ENCODE results near the gene ACSM2A.
"Not testable (repeated sequence)": the region's sequence is repeated elsewhere in the genome, so short reads cannot be mapped to it uniquely, and the experiment has no call there.

ACSM2A gene

GRCh38 chr16:20484726-20485125 lies 33.4 kb downstream of the ACSM2A start:
- Histone ChIP-seq H3K27me3 (ENCODE audit: insufficient read depth, low read length, poor library complexity) (no peaks in the 10 kb centered on the region), H3K79me2 (ENCODE audit: control insufficient read depth, insufficient read depth, low read length) (no peaks in the 10 kb centered on the region), H3K79me1 (ENCODE audit: low read length) (no peaks in the 10 kb centered on the region), H2BK15ac (replicated peaks; ENCODE audit: low read depth) (no peak overlapping the region), H3K18ac (ENCODE audit: low read length) (no peak overlapping the region), H3K4me1 (ENCODE audit: control insufficient read depth, low read depth, low read length) (no peaks in the 10 kb centered on the region), H3K27ac (ENCODE audit: low read depth, low read length) (no peak overlapping the region), H2BK5ac (ENCODE audit: low read length) (no peak overlapping the region), H3K4me2 (ENCODE audit: low read length) (no peak overlapping the region), H2AK5ac (ENCODE audit: low read length) (no peak overlapping the region), H3K36me3 (ENCODE audit: control insufficient read depth, insufficient read depth, low read length) (no peaks in the 10 kb centered on the region), H4K5ac (ENCODE audit: low read length) (no peak overlapping the region), H3K4me3 (ENCODE audit: low read length) (no peak overlapping the region), H4K8ac (ENCODE audit: low read depth, low read length) (no peak overlapping the region), H3K56ac (ENCODE audit: low read length) (no peak overlapping the region), H3K9ac (ENCODE audit: low read length) (no peak overlapping the region), H3K4ac (ENCODE audit: low read depth, low read length) (no peak overlapping the region), H2BK120ac (ENCODE audit: low read depth, low read length) (no peak overlapping the region), H3K23ac (ENCODE audit: low read length) (no peak overlapping the region)
- WGBS (ENCODE audit: extremely low coverage, insufficient coverage, low lambda C conversion rate): no CpG with 5 or more reads among the region's 1 CpG
- no peak for DNase-seq

- Histone ChIP-seq H2BK15ac (replicated peaks; ENCODE audit: low read depth) (no peak overlapping the region), H3K79me1 (ENCODE audit: low read length) (no peaks in the 10 kb centered on the region), H3K27me3 (ENCODE audit: insufficient read depth, low read length, poor library complexity) (no peaks in the 10 kb centered on the region), H3K23ac (ENCODE audit: low read length) (no peak overlapping the region), H3K4ac (ENCODE audit: low read depth, low read length) (no peak overlapping the region), H3K4me1 (ENCODE audit: control insufficient read depth, low read depth, low read length) (no peaks in the 10 kb centered on the region), H3K4me3 (ENCODE audit: low read length) (no peak overlapping the region), H3K79me2 (ENCODE audit: control insufficient read depth, insufficient read depth, low read length) (no peaks in the 10 kb centered on the region), H3K27ac (ENCODE audit: low read depth, low read length) (no peak overlapping the region), H2AK5ac (ENCODE audit: low read length) (no peak overlapping the region), H3K36me3 (ENCODE audit: control insufficient read depth, insufficient read depth, low read length) (no peaks in the 10 kb centered on the region), H4K8ac (ENCODE audit: low read depth, low read length) (no peak overlapping the region), H2BK120ac (ENCODE audit: low read depth, low read length) (no peak overlapping the region), H3K4me2 (ENCODE audit: low read length) (no peak overlapping the region), H3K9ac (ENCODE audit: low read length) (no peak overlapping the region), H3K56ac (ENCODE audit: low read length) (no peak overlapping the region), H2BK5ac (ENCODE audit: low read length) (no peak overlapping the region), H3K18ac (ENCODE audit: low read length) (no peak overlapping the region), H4K5ac (ENCODE audit: low read length) (no peak overlapping the region)
- WGBS (ENCODE audit: extremely low coverage, insufficient coverage, low lambda C conversion rate): no CpG with 5 or more reads among the region's 1 CpG
- no peak for DNase-seq
Observed at GRCh38 chr16:20485408-20485807, 34.1 kb downstream of the ACSM2A start.

GRCh38 chr16:20490994-20491393 lies 39.7 kb downstream of the ACSM2A start:
- H3K56ac ChIP-seq (ENCODE audit: low read length); H3K9ac ChIP-seq (ENCODE audit: low read length); H2BK5ac ChIP-seq (ENCODE audit: low read length); H3K27ac ChIP-seq (ENCODE audit: low read depth, low read length); H3K23ac ChIP-seq (ENCODE audit: low read length); H3K79me1 ChIP-seq (ENCODE audit: low read length); H4K8ac ChIP-seq (ENCODE audit: low read depth, low read length); H2BK120ac ChIP-seq (ENCODE audit: low read depth, low read length); H3K4ac ChIP-seq (ENCODE audit: low read depth, low read length); H2BK15ac ChIP-seq (replicated peaks; ENCODE audit: low read depth); H3K36me3 ChIP-seq (ENCODE audit: control insufficient read depth, insufficient read depth, low read length); H2AK5ac ChIP-seq (ENCODE audit: low read length); H3K4me1 ChIP-seq (ENCODE audit: control insufficient read depth, low read depth, low read length); H3K4me3 ChIP-seq (ENCODE audit: low read length); H3K79me2 ChIP-seq (ENCODE audit: control insufficient read depth, insufficient read depth, low read length); H3K4me2 ChIP-seq (ENCODE audit: low read length); H4K5ac ChIP-seq (ENCODE audit: low read length); H3K18ac ChIP-seq (ENCODE audit: low read length); DNase-seq; H3K27me3 ChIP-seq (ENCODE audit: insufficient read depth, low read length, poor library complexity): not testable (repeated sequence)
- no CpG with 5 or more reads among the region's 3 CpGs for WGBS (ENCODE audit: extremely low coverage, insufficient coverage, low lambda C conversion rate)

GRCh38 chr16:20491448-20491847 lies 40.1 kb downstream of the ACSM2A start:
- H3K18ac ChIP-seq (ENCODE audit: low read length); H3K23ac ChIP-seq (ENCODE audit: low read length); DNase-seq; H2BK5ac ChIP-seq (ENCODE audit: low read length); H3K4me1 ChIP-seq (ENCODE audit: control insufficient read depth, low read depth, low read length); H2BK15ac ChIP-seq (replicated peaks; ENCODE audit: low read depth); H3K4me3 ChIP-seq (ENCODE audit: low read length); H4K8ac ChIP-seq (ENCODE audit: low read depth, low read length); H2BK120ac ChIP-seq (ENCODE audit: low read depth, low read length); H3K79me1 ChIP-seq (ENCODE audit: low read length); H3K56ac ChIP-seq (ENCODE audit: low read length); H2AK5ac ChIP-seq (ENCODE audit: low read length); H3K4me2 ChIP-seq (ENCODE audit: low read length); H3K36me3 ChIP-seq (ENCODE audit: control insufficient read depth, insufficient read depth, low read length); H3K4ac ChIP-seq (ENCODE audit: low read depth, low read length); H3K27ac ChIP-seq (ENCODE audit: low read depth, low read length); H4K5ac ChIP-seq (ENCODE audit: low read length); H3K79me2 ChIP-seq (ENCODE audit: control insufficient read depth, insufficient read depth, low read length); H3K27me3 ChIP-seq (ENCODE audit: insufficient read depth, low read length, poor library complexity); H3K9ac ChIP-seq (ENCODE audit: low read length): not testable (repeated sequence)
- WGBS (ENCODE audit: extremely low coverage, insufficient coverage, low lambda C conversion rate): no CpG with 5 or more reads among the region's 11 CpGs

GRCh38 chr16:20504418-20504817 lies 53.1 kb downstream of the ACSM2A start:
- Histone ChIP-seq H3K4ac (ENCODE audit: low read depth, low read length) (no peak overlapping the region), H3K9ac (ENCODE audit: low read length) (no peak overlapping the region), H4K5ac (ENCODE audit: low read length) (no peak overlapping the region), H2BK15ac (replicated peaks; ENCODE audit: low read depth) (no peak overlapping the region), H3K23ac (ENCODE audit: low read length) (no peak overlapping the region), H2BK5ac (ENCODE audit: low read length) (no peak overlapping the region), H4K8ac (ENCODE audit: low read depth, low read length) (no peak overlapping the region), H3K79me2 (ENCODE audit: control insufficient read depth, insufficient read depth, low read length) (no peaks in the 10 kb centered on the region), H3K79me1 (ENCODE audit: low read length) (no peaks in the 10 kb centered on the region), H3K56ac (ENCODE audit: low read length) (no peak overlapping the region), H3K4me1 (ENCODE audit: control insufficient read depth, low read depth, low read length) (no peaks in the 10 kb centered on the region), H2AK5ac (ENCODE audit: low read length) (no peak overlapping the region), H3K18ac (ENCODE audit: low read length) (no peak overlapping the region), H3K27me3 (ENCODE audit: insufficient read depth, low read length, poor library complexity) (no peaks in the 10 kb centered on the region), H3K36me3 (ENCODE audit: control insufficient read depth, insufficient read depth, low read length) (no peaks in the 10 kb centered on the region), H2BK120ac (ENCODE audit: low read depth, low read length) (no peak overlapping the region), H3K4me3 (ENCODE audit: low read length) (no peak overlapping the region), H3K4me2 (ENCODE audit: low read length) (no peak overlapping the region), H3K27ac (ENCODE audit: low read depth, low read length) (no peak overlapping the region)
- no CpG with 5 or more reads among the region's 1 CpG for WGBS (ENCODE audit: extremely low coverage, insufficient coverage, low lambda C conversion rate)
- no peak for DNase-seq

GRCh38 chr16:20507280-20507679 lies 56.0 kb downstream of the ACSM2A start:
- H2BK15ac ChIP-seq (replicated peaks; ENCODE audit: low read depth): no peak overlapping the region
- H2BK5ac ChIP-seq (ENCODE audit: low read length): no peak overlapping the region

More at GRCh38 chr16:20507280-20507679, 56.0 kb downstream of the ACSM2A start:
- H2BK120ac ChIP-seq (ENCODE audit: low read depth, low read length): no peak overlapping the region
- no peak overlapping the region for H4K8ac ChIP-seq (ENCODE audit: low read depth, low read length)
- DNase-seq: no peak
- H3K18ac ChIP-seq (ENCODE audit: low read length): no peak overlapping the region
- H3K4me3 ChIP-seq (ENCODE audit: low read length): no peak overlapping the region
- H3K4me1 ChIP-seq (ENCODE audit: control insufficient read depth, low read depth, low read length): no peaks in the 10 kb centered on the region
- H3K9ac ChIP-seq (ENCODE audit: low read length): no peak overlapping the region
- no CpG with 5 or more reads among the region's 2 CpGs for WGBS (ENCODE audit: extremely low coverage, insufficient coverage, low lambda C conversion rate)
- no peaks in the 10 kb centered on the region for H3K79me1 ChIP-seq (ENCODE audit: low read length)
- no peak overlapping the region for H4K5ac ChIP-seq (ENCODE audit: low read length)
- no peak overlapping the region for H2AK5ac ChIP-seq (ENCODE audit: low read length)
- H3K27ac ChIP-seq (ENCODE audit: low read depth, low read length): no peak overlapping the region
- H3K4ac ChIP-seq (ENCODE audit: low read depth, low read length): no peak overlapping the region
- H3K23ac ChIP-seq (ENCODE audit: low read length): no peak overlapping the region
- no peaks in the 10 kb centered on the region for H3K36me3 ChIP-seq (ENCODE audit: control insufficient read depth, insufficient read depth, low read length)
- H3K56ac ChIP-seq (ENCODE audit: low read length): no peak overlapping the region
- H3K27me3 ChIP-seq (ENCODE audit: insufficient read depth, low read length, poor library complexity): no peaks in the 10 kb centered on the region
- no peaks in the 10 kb centered on the region for H3K79me2 ChIP-seq (ENCODE audit: control insufficient read depth, insufficient read depth, low read length)
- H3K4me2 ChIP-seq (ENCODE audit: low read length): no peak overlapping the region
